KMS-11 (cell line): ENCODE data around the gene SAPCD2.

Source experiments
- H2AFZ ChIP-seq: fragments of 200-600 bp; sonication (generic); 2 replicates; pipeline ENCODE4 v1.6.1; 2016; ENCODE audit warnings: antibody characterized with exemption, mixed run types, low read depth
- H3K27ac ChIP-seq: fragments of 200-600 bp; sonication (generic); 2 replicates; pipeline ENCODE4 v1.6.1; 2016; ENCODE audit warnings: mild to moderate bottlenecking, mixed run types
- H3K27me3 ChIP-seq: fragments of 200-600 bp; sonication (generic); 2 replicates; pipeline ENCODE4 v1.6.1; 2017; ENCODE audit warnings: mild to moderate bottlenecking, low read depth, mixed run types, moderate library complexity; ENCODE audit not compliant: insufficient read depth
- H3K36me3 ChIP-seq: fragments of 200-600 bp; sonication (generic); 2 replicates; pipeline ENCODE4 v1.6.1; 2017; ENCODE audit warnings: mild to moderate bottlenecking, mixed run types; ENCODE audit not compliant: insufficient read depth
- H3K4me1 ChIP-seq: fragments of 200-600 bp; sonication (generic); 2 replicates; pipeline ENCODE4 v1.6.1; 2016; ENCODE audit warnings: mild to moderate bottlenecking, low read depth, mixed run types; ENCODE audit not compliant: poor library complexity, severe bottlenecking
- H3K4me2 ChIP-seq: fragments of 200-600 bp; sonication (generic); 2 replicates; pipeline ENCODE4 v1.7.0; 2016; ENCODE audit warnings: mild to moderate bottlenecking, mixed run types
- H3K4me3 ChIP-seq: fragments of 200-600 bp; sonication (generic); IDR thresholded peaks from 2 replicates; pipeline ENCODE4 v1.6.1; 2017; ENCODE audit warnings: low read depth, low read length, mixed read lengths; ENCODE audit not compliant: insufficient read depth
- H3K79me2 ChIP-seq: fragments of 200-600 bp; sonication (generic); 2 replicates; pipeline ENCODE4 v1.6.1; 2016; ENCODE audit warnings: low read depth, mixed run types; ENCODE audit not compliant: insufficient read depth
- H3K9ac ChIP-seq: fragments of 200-600 bp; sonication (generic); 2 replicates; pipeline ENCODE4 v1.6.1; 2016; ENCODE audit warnings: mild to moderate bottlenecking, mixed run types
- H4K20me1 ChIP-seq: fragments of 200-600 bp; sonication (generic); 2 replicates; pipeline ENCODE4 v1.6.1; 2016; ENCODE audit warnings: mild to moderate bottlenecking, mixed run types; ENCODE audit not compliant: insufficient read depth
- CTCF ChIP-seq: fragments of 200-600 bp; sonication (generic); conservative IDR thresholded peaks from 2 replicates; pipeline ENCODE4 v1.6.1; 2017; ENCODE audit warnings: low read depth, mild to moderate bottlenecking, antibody characterized with exemption, low read length, moderate library complexity, mixed read lengths

SAPCD2 gene

GRCh38 chr9:137014166-137014565, 56.2 kb downstream of the SAPCD2 start:
- no peaks in the 10 kb centered on the region for H3K79me2 ChIP-seq
- no peaks in the 10 kb centered on the region for H3K4me1 ChIP-seq
- no peak overlapping the region for H2AFZ ChIP-seq
- H3K4me2 ChIP-seq: no peak overlapping the region
- no peak overlapping the region for H3K27ac ChIP-seq
- no peak overlapping the region for H3K9ac ChIP-seq
- H3K27me3 ChIP-seq: peaks cover 2% of the 10 kb centered on the region; the same call in 1 of the 2 replicates
- H3K36me3 ChIP-seq: no peaks in the 10 kb centered on the region
- no peak overlapping the region for H3K4me3 ChIP-seq
- no peaks in the 10 kb centered on the region for H4K20me1 ChIP-seq
- TF ChIP-seq CTCF: no peak

GRCh38 chr9:137013571-137013940, 56.8 kb downstream of the SAPCD2 start:
- no peaks in the 10 kb centered on the region for H4K20me1 ChIP-seq

GRCh38 chr9:137012694-137013570, 57.4 kb downstream of the SAPCD2 start:
- Histone ChIP-seq H2AFZ (no peak overlapping the region), H3K36me3 (no peaks in the 10 kb centered on the region), H3K4me3 (no peak overlapping the region), H3K4me1 (no peaks in the 10 kb centered on the region), H3K4me2 (no peak overlapping the region), H3K9ac (no peak overlapping the region), H3K27ac (no peak overlapping the region), H3K27me3 (peaks cover 5% of the 10 kb centered on the region; the same call in 1 of the 2 replicates), H3K79me2 (no peaks in the 10 kb centered on the region), H4K20me1 (no peaks in the 10 kb centered on the region)
- TF ChIP-seq CTCF: no peak

More at GRCh38 chr9:137013571-137013940, 56.8 kb downstream of the SAPCD2 start:
- no peaks in the 10 kb centered on the region for H3K36me3 ChIP-seq
- no peaks in the 10 kb centered on the region for H3K79me2 ChIP-seq
- H3K4me1 ChIP-seq: no peaks in the 10 kb centered on the region
- H3K4me2 ChIP-seq: no peak overlapping the region
- no peak for TF ChIP-seq CTCF
- H3K27me3 ChIP-seq: no peaks in the 10 kb centered on the region; the same call in 1 of the 2 replicates
- no peak overlapping the region for H3K9ac ChIP-seq
- no peak overlapping the region for H3K27ac ChIP-seq
- H2AFZ ChIP-seq: no peak overlapping the region
- no peak overlapping the region for H3K4me3 ChIP-seq
